Heart right ventricle (tissue), 16 donors: ENCODE results near the gene TRERF1. TPM values are rescaled to one million over a fixed set of nuclear protein-coding genes. Genes with fewer than 3 reads are reported as not detected.

ENCODE experiments used
- ATAC-seq, 8 donors: fragments of 200-7000 bp; cut with Tn5 transposase; one replicate each; pipeline ENCODE4 v1.9.1; 2020; ENCODE audit warnings: mild to moderate bottlenecking in 8 of 8, moderate library complexity in 8 of 8, moderate number of reproducible peaks in 1 of 8
- DNase-seq, 2 donors: peaks; one replicate each; pipeline ENCODE4 v3.0.0-alpha.2; 2020
- H3K27ac ChIP-seq, 10 donors: fragments of 200-600 bp; sonication (generic) in 2 of 10; one replicate each; pipeline versions ENCODE4 v1.5.0 to v1.8.0; 2020 to 2022; ENCODE audit warnings: mild to moderate bottlenecking in 3 of 10
- H3K27me3 ChIP-seq, 7 donors: fragments of 200-600 bp; one replicate each; pipeline ENCODE4 v1.8.0; 2021 to 2022; ENCODE audit warnings: mild to moderate bottlenecking in 2 of 7
- H3K36me3 ChIP-seq, 9 donors: fragments of 200-600 bp; sonication (generic) in 1 of 9; one replicate each; pipeline versions ENCODE4 v1.5.0 to v1.8.0; 2020 to 2022; ENCODE audit warnings: mild to moderate bottlenecking in 2 of 9
- H3K4me1 ChIP-seq, 9 donors: fragments of 200-600 bp; sonication (generic) in 1 of 9; one replicate each; pipeline versions ENCODE4 v1.5.0 to v1.8.0; 2020 to 2022; ENCODE audit warnings: mild to moderate bottlenecking in 4 of 9
- H3K4me3 ChIP-seq, 10 donors: fragments of 200-600 bp; sonication (generic) in 2 of 10; one replicate each; pipeline versions ENCODE4 v1.5.0 to v1.8.0; 2020 to 2022; ENCODE audit warnings: mild to moderate bottlenecking in 7 of 10, moderate library complexity in 2 of 10
- H3K9me3 ChIP-seq, 11 donors: fragments of 200-600 bp in 10 of 11; sonication (generic) in 2 of 11; one replicate each; pipeline versions ENCODE4 v1.5.0 to v1.8.0; 2013 to 2022; ENCODE audit warnings: mild to moderate bottlenecking in 2 of 11, control low read depth in 1 of 11, moderate library complexity in 1 of 11
- CTCF ChIP-seq, 9 donors: fragments of 200-600 bp; sonication (generic) in 2 of 9; IDR thresholded peaks; one replicate each; pipeline versions ENCODE4 v1.5.0 to v1.8.0; 2021 to 2022; ENCODE audit warnings: antibody characterized with exemption in 9 of 9, mild to moderate bottlenecking in 5 of 9, moderate library complexity in 1 of 9
- WGBS, 2 donors: extraction: QIAGEN DNeasy Blood & Tissue Kit; methylation state at CpG; one replicate each; pipeline ENCODE4 v1.1.7; 2013; ENCODE audit warnings: inconsistent platforms in 1 of 2; 5-methylcytosine and 5-hydroxymethylcytosine counted together
- intact Hi-C, 10 donors: fragments of 100-400 bp; cut with DNase I; formaldehyde crosslinking; loops; one replicate each; pipeline versions ENCODE4 v1.11.1 to v1.14.2; 2022
- polyA plus RNA-seq, 2 donors: library from polyadenylated mRNA; stranded (reverse); fragments of 200-250 nt; gene quantifications; one replicate each; pipeline ENCODE4 v1.2.3, GENCODE V29; 2013
- total RNA-seq, 10 donors: library from RNA; stranded (reverse); fragmentation: NEBNext Ultra II Directional in 3 of 10; extraction: Animal tissue kit (Norgen Biotek cat#: 25700) in 3 of 10; gene quantifications; one replicate each; pipeline versions ENCODE4 v1.2.1 to v1.2.4, GENCODE V29; 2021 to 2023
- donor health status: Arrhythmogenic right ventricular cardiomyopathy.
- donor health status: ischemic (EF 13 %, LVEDD 7.1; RV severe dilation, severe dysfunction).
- donor health status: healthy with polysubstance abuse.
- donor health status: DM: no; HTN: yes; CAD: no.
- donor health status: DM: no; HTN: no; CAD: no.
- donor health status: ischemic (EF 25% LVEDD 6.9; RV normal size, moderate dysfunction).
- donor health status: ischemic (EF 25% LVEDD 5.7; RV mildly dilated, moderate dysfunction).
- donor health status: healthy.
- donor health status: DM: yes; HTN: yes; CAD: no.
- donor health status: Ischemic cardiomyopathy.
- donor health status: ischemic (EF 35%, LVEDD 5.7; RV mildly dilated, moderate dysfunction).
- donor health status: nonischemic (EF 11% LVEDD 7.7; RV severe dilation, severe dysfunction).
- donor health status: DM: yes; HTN: yes; CAD: no.
- donor health status: PGD.
- donor health status: ischemic (EF 29% LVEDD 5.4; RV normal size, mild dysfunction).
- donor health status: nonischemic (EF 23%, LVEDD 6.1; RV moderate dilation, normal function).

Gene TRERF1
- total and polyA plus RNA-seq, 12 donors, result 0.75 to 2.8 (median 1.6) TPM

GRCh38 chr6:42279966-42280629 lies 171.6 kb downstream of the TRERF1 start:
- TF ChIP-seq CTCF (IDR thresholded peaks at IDR 0.05), result no peak
- intact Hi-C loops, result no loop called here
- peaks cover 0 to 12% (median 0%) of the 10 kb centered on the region in 11 donors for H3K9me3 ChIP-seq
- H3K27ac ChIP-seq, result peak overlapping the region in 9 of 10 donors; percentile 27 to 69 (median 63)
- ATAC-seq (peak in 6 of 8 donors; percentile 29 to 71 (median 53)), DNase-seq (peak; percentile 59 to 73)
- H3K4me3 ChIP-seq, result peak overlapping the region in 6 of 10 donors; percentile 8 to 29 (median 18)
- H3K36me3 ChIP-seq, result peaks cover 0 to 3% (median 0%) of the 10 kb centered on the region in 9 donors
- 39 to 52% methylated on average over 24 of the region's 24 CpGs for WGBS, 2 donors
- H3K4me1 ChIP-seq, result peaks cover 23 to 67% (median 59%) of the 10 kb centered on the region in 9 donors
- no peaks in the 10 kb centered on the region for H3K27me3 ChIP-seq

GRCh38 chr6:42279144-42279781 lies 172.5 kb downstream of the TRERF1 start:
- Histone ChIP-seq H3K36me3 (peaks cover 0 to 3% (median 0%) of the 10 kb centered on the region in 9 donors), H3K4me3 (no peak overlapping the region), H3K4me1 (peaks cover 23 to 67% (median 59%) of the 10 kb centered on the region in 9 donors), H3K27ac (peak overlapping the region in 8 of 10 donors; percentile 50 to 69 (median 64)), H3K27me3 (no peaks in the 10 kb centered on the region), H3K9me3 (peaks cover 0 to 12% (median 0%) of the 10 kb centered on the region in 11 donors)
- no peak for TF ChIP-seq CTCF (IDR thresholded peaks at IDR 0.05)
- peak in 5 of 8 donors; percentile 20 to 64 (median 54) for ATAC-seq
- peak in 1 of 2 donors; percentile 25 for DNase-seq
- intact Hi-C loops, result no loop called here
- 51 to 62% methylated on average over 9 of the region's 9 CpGs for WGBS, 2 donors

GRCh38 chr6:42278131-42278853 lies 173.4 kb downstream of the TRERF1 start:
- H3K27ac ChIP-seq, result peak overlapping the region in 5 of 10 donors; percentile 53 to 69 (median 66)

More at GRCh38 chr6:42278131-42278853, 173.4 kb downstream of the TRERF1 start:
- peaks cover 0 to 3% (median 0%) of the 10 kb centered on the region in 9 donors for H3K36me3 ChIP-seq
- DNase-seq (no peak), ATAC-seq (no peak)
- no peaks in the 10 kb centered on the region for H3K27me3 ChIP-seq
- peaks cover 23 to 67% (median 59%) of the 10 kb centered on the region in 9 donors for H3K4me1 ChIP-seq
- peaks cover 0 to 12% (median 0%) of the 10 kb centered on the region in 11 donors for H3K9me3 ChIP-seq
- intact Hi-C loops, result no loop called here
- H3K4me3 ChIP-seq, result no peak overlapping the region
- no peak for TF ChIP-seq CTCF (IDR thresholded peaks at IDR 0.05)
- WGBS, 2 donors, result 86% methylated on average over 7 of the region's 7 CpGs
